Natural killer cell (primary cell): ENCODE measurements around the gene PPP1R14C. TPM values are rescaled to one million over a fixed set of nuclear protein-coding genes. Genes with fewer than 3 reads are reported as not detected.

ENCODE experiments used
- ATAC-seq, 3 donors: fragments of 150-1000 bp in 2 of 3; fragments of 200-7000 bp in 1 of 3; cut with Tn5 transposase; 1 replicate in 1 of 3; 2 replicates in 2 of 3; pipeline ENCODE4 v1.10.0; 2021; ENCODE audit warnings: mild to moderate bottlenecking in 2 of 3, moderate library complexity in 2 of 3
- DNase-seq, 2 donors: peaks; one replicate each; pipeline versions ENCODE4 v3.0.0 to v3.0.0-alpha.2; 2013 to 2021; ENCODE audit warnings: mixed read lengths in 1 of 2
- H3K27ac ChIP-seq: one replicate; pipeline ENCODE4 v1.5.1; 2013; ENCODE audit warnings: mild to moderate bottlenecking, low read length
- H3K27me3 ChIP-seq: one replicate; pipeline ENCODE4 v1.6.1; 2013; ENCODE audit warnings: low read length; ENCODE audit not compliant: control insufficient read depth, insufficient read depth
- H3K36me3 ChIP-seq: one replicate; pipeline ENCODE4 v1.6.1; 2013; ENCODE audit warnings: low read length; ENCODE audit not compliant: control insufficient read depth, insufficient read depth
- H3K4me1 ChIP-seq: one replicate; pipeline ENCODE4 v1.6.1; 2013; ENCODE audit warnings: low read length; ENCODE audit not compliant: control insufficient read depth, insufficient read depth
- H3K4me3 ChIP-seq: one replicate; pipeline ENCODE4 v1.5.1; 2013; ENCODE audit warnings: low read length
- H3K9me3 ChIP-seq: one replicate; pipeline ENCODE4 v1.6.1; 2013; ENCODE audit warnings: low read length; ENCODE audit not compliant: control insufficient read depth, insufficient read depth
- H3K27ac Mint-ChIP-seq, 2 donors: one replicate each; pipeline ENCODE4 v1.8.0; 2022; ENCODE audit warnings: mild to moderate bottlenecking in 2 of 2, mixed read lengths in 2 of 2, moderate library complexity in 1 of 2
- H3K27me3 Mint-ChIP-seq, 2 donors: one replicate each; pipeline ENCODE4 v1.8.0; 2022; ENCODE audit warnings: low read depth in 2 of 2, mixed read lengths in 2 of 2
- H3K36me3 Mint-ChIP-seq: one replicate; pipeline ENCODE4 v1.8.0; 2022; ENCODE audit warnings: mixed read lengths
- H3K4me1 Mint-ChIP-seq, 2 donors: one replicate each; pipeline ENCODE4 v1.8.0; 2022; ENCODE audit warnings: mixed read lengths in 2 of 2
- H3K4me3 Mint-ChIP-seq: one replicate; pipeline ENCODE4 v1.8.0; 2022; ENCODE audit warnings: mild to moderate bottlenecking, moderate library complexity, mixed read lengths
- H3K9me3 Mint-ChIP-seq, 2 donors: one replicate each; pipeline ENCODE4 v1.8.0; 2022; ENCODE audit warnings: mixed read lengths in 2 of 2
- CTCF ChIP-seq: fragments of 200-600 bp; IDR thresholded peaks from one replicate; pipeline ENCODE4 v1.8.0; 2022; ENCODE audit warnings: antibody characterized with exemption
- WGBS: methylation state at CpG from one replicate; pipeline ENCODE4 v1.1.7; 2013; ENCODE audit warnings: missing lambda C conversion rate; ENCODE audit not compliant: insufficient coverage; 5-methylcytosine and 5-hydroxymethylcytosine counted together
- intact Hi-C: fragments of 100-400 bp; cut with micrococcal nuclease; formaldehyde crosslinking; loops from one replicate; pipeline ENCODE4 v1.14.2; 2022
- total RNA-seq, 4 donors: library from RNA; stranded (reverse); fragments of 120-200 nt in 1 of 4; gene quantifications; one replicate each; pipeline versions ENCODE4 v1.2.3 to v1.2.4, GENCODE V29; 2013 to 2022

PPP1R14C gene
- total RNA-seq, 3 donors from 2014 or later (not counting 1 experiment from before 2014, with no cell fraction given): not detected

- TF ChIP-seq CTCF: no peak
- intact Hi-C loops: no loop called here
- Mint-ChIP-seq H3K27me3 (peaks cover 8 to 9% of the 10 kb centered on the region in 2 donors), H3K36me3 (no peaks in the 10 kb centered on the region), H3K4me1 (peaks cover 0 to 7% of the 10 kb centered on the region in 2 donors), H3K9me3 (no peaks in the 10 kb centered on the region), H3K4me3 (no peak overlapping the region), H3K27ac (no peak overlapping the region)
- no peak for DNase-seq
- H3K4me3 ChIP-seq: no peak overlapping the region
- peaks cover 4% of the 10 kb centered on the region for H3K27me3 ChIP-seq
- H3K36me3 ChIP-seq: no peaks in the 10 kb centered on the region
- peaks cover 16% of the 10 kb centered on the region for H3K4me1 ChIP-seq
- H3K27ac ChIP-seq: no peak overlapping the region
- ATAC-seq: no peak
- H3K9me3 ChIP-seq: peaks cover 15% of the 10 kb centered on the region
- WGBS: 83% methylated on average over 1 of the region's 2 CpGs
These were observed 118.1 kb downstream of the PPP1R14C start for GRCh38 chr6:150260931-150261330.

- Mint-ChIP-seq H3K27me3 (peaks cover 0 to 5% of the 10 kb centered on the region in 2 donors), H3K36me3 (no peaks in the 10 kb centered on the region), H3K9me3 (no peaks in the 10 kb centered on the region), H3K4me1 (peaks cover 0 to 7% of the 10 kb centered on the region in 2 donors), H3K4me3 (no peak overlapping the region), H3K27ac (no peak overlapping the region)
- 89% methylated on average over 16 of the region's 16 CpGs for WGBS
- intact Hi-C loops: no loop called here
- no peak overlapping the region for H3K4me3 ChIP-seq
- H3K9me3 ChIP-seq: peaks cover 15% of the 10 kb centered on the region
- ATAC-seq (no peak), DNase-seq (no peak)
- H3K27ac ChIP-seq: no peak overlapping the region
- peaks cover 16% of the 10 kb centered on the region for H3K4me1 ChIP-seq
- H3K27me3 ChIP-seq: peaks cover 4% of the 10 kb centered on the region
- no peaks in the 10 kb centered on the region for H3K36me3 ChIP-seq
- no peak for TF ChIP-seq CTCF
These were observed 119.3 kb downstream of the PPP1R14C start for GRCh38 chr6:150261997-150262697.

GRCh38 chr6:150263765-150264404 lies 121.0 kb downstream of the PPP1R14C start:
- Histone ChIP-seq H3K4me1 (peaks cover 16% of the 10 kb centered on the region), H3K36me3 (no peaks in the 10 kb centered on the region), H3K27ac (peak overlapping the region; percentile 32), H3K9me3 (peaks cover 15% of the 10 kb centered on the region), H3K27me3 (no peaks in the 10 kb centered on the region), H3K4me3 (no peak overlapping the region)
- peaks cover 0 to 7% of the 10 kb centered on the region in 2 donors for H3K4me1 Mint-ChIP-seq
- H3K9me3 Mint-ChIP-seq: no peaks in the 10 kb centered on the region
- DNase-seq (peak in 1 of 2 donors; percentile 67), ATAC-seq (peak in 2 of 3 donors; percentile 31 to 42)
- H3K27ac Mint-ChIP-seq: peak overlapping the region in 1 of 2 donors; percentile 45
- H3K27me3 Mint-ChIP-seq: peaks cover 6 to 11% of the 10 kb centered on the region in 2 donors
- intact Hi-C loops: no loop called here
- H3K4me3 Mint-ChIP-seq: no peak overlapping the region
- 46% methylated on average over 19 of the region's 19 CpGs for WGBS
- H3K36me3 Mint-ChIP-seq: no peaks in the 10 kb centered on the region
- TF ChIP-seq CTCF: no peak
